ENCODE results near the gene ADAMTSL5.
"Not testable (repeated sequence)": the region's sequence is repeated elsewhere in the genome, so short reads cannot be mapped to it uniquely, and the experiment has no call there.

Gene ADAMTSL5

DNA sequence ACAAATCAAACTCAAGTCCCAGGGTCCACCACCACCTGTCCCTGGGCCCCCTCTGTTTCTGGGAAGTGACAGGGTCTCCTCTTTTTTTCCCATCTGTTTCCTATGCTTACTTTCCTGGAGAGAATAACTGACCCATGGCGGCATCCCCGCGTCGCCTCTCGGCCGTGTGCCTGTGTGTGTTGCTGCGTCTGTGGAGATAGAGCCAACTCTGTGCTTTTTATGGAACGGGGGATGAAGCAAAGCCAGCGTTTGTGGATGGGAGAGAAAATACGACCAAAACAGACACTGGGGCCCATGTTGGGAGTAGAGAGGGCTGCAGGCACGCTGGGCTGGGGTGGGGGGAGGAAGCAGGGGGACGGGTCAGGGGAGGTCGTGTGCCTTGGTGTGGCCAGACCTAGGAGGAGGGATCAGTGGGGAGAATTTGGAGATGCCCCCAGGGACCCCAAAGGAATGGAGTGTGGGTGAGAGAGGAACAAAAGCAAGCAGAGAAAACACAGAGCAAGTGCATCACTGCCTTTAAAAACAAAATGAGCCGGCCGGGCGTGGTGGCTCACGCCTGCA lies 27.6 kb upstream of the ADAMTSL5 start:
- TF ChIP-seq, protein P1, sequence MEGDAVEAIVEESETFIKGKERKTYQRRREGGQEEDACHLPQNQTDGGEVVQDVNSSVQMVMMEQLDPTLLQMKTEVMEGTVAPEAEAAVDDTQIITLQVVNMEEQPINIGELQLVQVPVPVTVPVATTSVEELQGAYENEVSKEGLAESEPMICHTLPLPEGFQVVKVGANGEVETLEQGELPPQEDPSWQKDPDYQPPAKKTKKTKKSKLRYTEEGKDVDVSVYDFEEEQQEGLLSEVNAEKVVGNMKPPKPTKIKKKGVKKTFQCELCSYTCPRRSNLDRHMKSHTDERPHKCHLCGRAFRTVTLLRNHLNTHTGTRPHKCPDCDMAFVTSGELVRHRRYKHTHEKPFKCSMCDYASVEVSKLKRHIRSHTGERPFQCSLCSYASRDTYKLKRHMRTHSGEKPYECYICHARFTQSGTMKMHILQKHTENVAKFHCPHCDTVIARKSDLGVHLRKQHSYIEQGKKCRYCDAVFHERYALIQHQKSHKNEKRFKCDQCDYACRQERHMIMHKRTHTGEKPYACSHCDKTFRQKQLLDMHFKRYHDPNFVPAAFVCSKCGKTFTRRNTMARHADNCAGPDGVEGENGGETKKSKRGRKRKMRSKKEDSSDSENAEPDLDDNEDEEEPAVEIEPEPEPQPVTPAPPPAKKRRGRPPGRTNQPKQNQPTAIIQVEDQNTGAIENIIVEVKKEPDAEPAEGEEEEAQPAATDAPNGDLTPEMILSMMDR (conservative IDR thresholded peaks at IDR 0.05; ENCODE audit: low read depth) = no peak
- ChIA-PET CTCF (interaction anchor here (0.7 kb wide), 1 partner anchor 163 kb away, joined by 3 read pairs; no protein-coding TSS in a partner anchor), POLR2A (ENCODE audit: low non-redundant PET) (no interaction called here)
- no peak overlapping the region for H3K27ac ChIP-seq
- no peak for DNase-seq (ENCODE audit: low spot score)

GRCh38 chr19:1539749-1540148 lies 26.9 kb upstream of the ADAMTSL5 start:
- CTCF ChIA-PET = interaction anchor here (0.6 kb wide), 1 partner anchor 227 kb away, joined by 6 read pairs; no protein-coding TSS in a partner anchor

GRCh38 chr19:1538978-1539377 lies 26.2 kb upstream of the ADAMTSL5 start:
- no peak for DNase-seq (ENCODE audit: low spot score)
- no peak overlapping the region for H3K27ac ChIP-seq
- POLR2A ChIA-PET (ENCODE audit: low non-redundant PET) = no interaction called here
- TF ChIP-seq, protein P1 (conservative IDR thresholded peaks at IDR 0.05; ENCODE audit: low read depth) = no peak
- CTCF ChIA-PET = no interaction called here

More at GRCh38 chr19:1539749-1540148, 26.9 kb upstream of the ADAMTSL5 start:
- POLR2A ChIA-PET (ENCODE audit: low non-redundant PET); DNase-seq (ENCODE audit: low spot score); H3K27ac ChIP-seq: not testable (repeated sequence)

- H3K27ac ChIP-seq; DNase-seq (ENCODE audit: low spot score); POLR2A ChIA-PET (ENCODE audit: low non-redundant PET); CTCF ChIA-PET: not testable (repeated sequence)
These were observed 22.9 kb upstream of the ADAMTSL5 start for GRCh38 chr19:1535699-1536098.

DNA sequence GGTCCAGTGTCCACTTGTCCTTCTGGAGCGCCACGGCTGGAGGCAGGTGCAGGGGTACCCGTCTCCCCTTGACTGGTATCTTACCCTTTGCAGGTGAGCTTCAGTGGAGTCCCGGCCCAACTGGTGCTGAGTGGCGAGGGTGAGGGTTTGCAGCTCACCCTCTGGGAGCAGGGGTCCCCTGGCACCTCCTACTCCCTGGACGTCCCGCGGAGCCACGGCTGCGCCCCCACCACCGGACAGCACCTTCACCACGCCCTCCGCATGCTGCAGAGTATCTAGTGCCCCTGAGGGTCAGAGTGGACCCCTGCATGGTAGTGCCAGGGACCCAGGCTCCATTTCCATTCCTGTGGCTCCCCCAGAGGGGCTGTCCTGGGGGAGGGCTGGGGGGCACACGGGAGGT lies 22.2 kb upstream of the ADAMTSL5 start:
- ChIA-PET CTCF (no interaction called here), POLR2A (ENCODE audit: low non-redundant PET) (no interaction called here)
- DNase-seq (ENCODE audit: low spot score) = no peak
- H3K27ac ChIP-seq = no peak overlapping the region
- TF ChIP-seq, protein P1 (conservative IDR thresholded peaks at IDR 0.05; ENCODE audit: low read depth) = no peak

- H3K27ac ChIP-seq = no peak overlapping the region
- DNase-seq (ENCODE audit: low spot score) = no peak
- ChIA-PET POLR2A (ENCODE audit: low non-redundant PET) (no interaction called here), CTCF (interaction anchor here (0.6 to 1.3 kb wide), 3 partner anchors 11 to 328 kb away, joined by 3 to 4 read pairs (median 4); no protein-coding TSS in a partner anchor)
- TF ChIP-seq, protein P1 (conservative IDR thresholded peaks at IDR 0.05; ENCODE audit: low read depth) = no peak
These were observed 20.8 kb upstream of the ADAMTSL5 start for GRCh38 chr19:1533510-1534150.

DNA sequence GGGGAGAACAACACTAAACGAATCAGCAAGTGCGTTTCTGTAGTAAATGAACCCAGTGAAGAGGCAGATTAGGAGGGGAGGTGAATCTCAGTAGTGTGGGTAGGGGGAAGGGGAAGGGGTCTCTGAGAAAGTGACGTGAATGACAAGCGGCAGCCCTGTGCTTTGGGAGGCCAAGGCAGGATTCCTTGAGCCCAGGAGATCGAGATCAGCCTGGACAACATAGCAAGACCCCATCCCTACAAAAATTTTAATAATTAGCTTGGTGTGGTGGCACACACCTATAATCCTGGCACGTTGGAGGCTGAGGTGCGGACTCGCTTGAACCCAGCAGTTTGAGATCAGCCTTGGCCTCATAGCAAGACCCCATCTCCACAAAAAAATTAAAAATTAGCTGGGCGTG lies 19.2 kb upstream of the ADAMTSL5 start:
- POLR2A ChIA-PET (ENCODE audit: low non-redundant PET) = no interaction called here
- TF ChIP-seq, protein P1 (conservative IDR thresholded peaks at IDR 0.05; ENCODE audit: low read depth) = no peak
- CTCF ChIA-PET = interaction anchor here (0.9 kb wide), 1 partner anchor 14 kb away, joined by 3 read pairs; no protein-coding TSS in a partner anchor
- no peak for DNase-seq (ENCODE audit: low spot score)
- no peak overlapping the region for H3K27ac ChIP-seq

Data from RWPE1 (cell line).